Liver (tissue), 9 donors: Measurements from ENCODE around the gene LAMB3. TPM values are rescaled to one million over a fixed set of nuclear protein-coding genes. Genes with fewer than 3 reads are reported as not detected.
A peak's percentile ranks its signal among the peaks of the same experiment; 100 is the strongest.

Experiments
- DNase-seq: peaks from one replicate; pipeline ENCODE4 v3.0.0-alpha.2; 2017; ENCODE audit warnings: low spot score
- H3K27ac ChIP-seq, 2 donors: one replicate each; pipeline ENCODE4 v1.7.0; 2013; ENCODE audit warnings: inconsistent platforms in 2 of 2, low read length in 2 of 2, control low read depth in 1 of 2, low read depth in 1 of 2, mild to moderate bottlenecking in 1 of 2
- H3K27me3 ChIP-seq, 4 donors: one replicate each; pipeline versions ENCODE4 v1.6.1 to v1.7.0; 2013; ENCODE audit warnings: low read length in 3 of 4, inconsistent platforms in 1 of 4, mild to moderate bottlenecking in 1 of 4, moderate library complexity in 1 of 4; ENCODE audit not compliant: control insufficient read depth in 4 of 4, insufficient read depth in 4 of 4
- H3K36me3 ChIP-seq, 4 donors: one replicate each; pipeline versions ENCODE4 v1.6.1 to v1.7.0; 2013; ENCODE audit warnings: low read length in 3 of 4, mild to moderate bottlenecking in 3 of 4, low read depth in 1 of 4, moderate library complexity in 1 of 4; ENCODE audit not compliant: control insufficient read depth in 4 of 4, insufficient read depth in 3 of 4
- H3K4me1 ChIP-seq, 4 donors: one replicate each; pipeline versions ENCODE4 v1.6.1 to v1.7.0; 2013; ENCODE audit warnings: low read length in 3 of 4, mild to moderate bottlenecking in 3 of 4, moderate library complexity in 1 of 4; ENCODE audit not compliant: control insufficient read depth in 4 of 4, insufficient read depth in 4 of 4
- H3K4me3 ChIP-seq, 3 donors: one replicate each; pipeline versions ENCODE4 v1.6.1 to v1.7.0; 2013; ENCODE audit warnings: low read length in 3 of 3, control low read depth in 1 of 3, low read depth in 1 of 3, mild to moderate bottlenecking in 1 of 3
- H3K9ac ChIP-seq, 2 donors: one replicate each; pipeline ENCODE4 v1.7.0; 2013; ENCODE audit warnings: low read length in 2 of 2, mild to moderate bottlenecking in 2 of 2, moderate library complexity in 2 of 2, control low read depth in 1 of 2, low read depth in 1 of 2
- H3K9me3 ChIP-seq, 4 donors: one replicate each; pipeline versions ENCODE4 v1.6.1 to v1.7.0; 2013; ENCODE audit warnings: low read length in 3 of 4; ENCODE audit not compliant: control insufficient read depth in 4 of 4
- EGR1 ChIP-seq, 2 donors: IDR thresholded peaks; 2 replicates each; pipeline ENCODE4 v1.6.1; 2016 to 2018; ENCODE audit warnings: antibody characterized with exemption in 2 of 2, low read depth in 2 of 2
- FOXA1 ChIP-seq: IDR thresholded peaks from 2 replicates; pipeline ENCODE4 v1.6.1; 2016; ENCODE audit warnings: antibody characterized with exemption
- FOXA2 ChIP-seq: IDR thresholded peaks from 2 replicates; pipeline ENCODE4 v1.6.1; 2016; ENCODE audit warnings: antibody characterized with exemption
- GABPA ChIP-seq, 2 donors: IDR thresholded peaks in 1 of 2; conservative IDR thresholded peaks in 1 of 2; 2 replicates each; pipeline ENCODE4 v1.6.1; 2016; ENCODE audit warnings: antibody characterized with exemption in 2 of 2, mild to moderate bottlenecking in 1 of 2, moderate library complexity in 1 of 2
- HNF4A ChIP-seq, 2 donors: conservative IDR thresholded peaks; 2 replicates each; pipeline ENCODE4 v1.6.1; 2016; ENCODE audit warnings: antibody characterized with exemption in 2 of 2, mild to moderate bottlenecking in 2 of 2
- HNF4G ChIP-seq: IDR thresholded peaks from 2 replicates; pipeline ENCODE4 v1.6.1; 2016; ENCODE audit warnings: antibody characterized with exemption
- JUND ChIP-seq, 2 donors: IDR thresholded peaks; 2 replicates each; pipeline ENCODE4 v1.6.1; 2016; ENCODE audit warnings: antibody characterized with exemption in 2 of 2
- NR2F2 ChIP-seq: IDR thresholded peaks from 2 replicates; pipeline ENCODE4 v1.6.1; 2016; ENCODE audit warnings: antibody characterized with exemption
- RAD21 ChIP-seq, 2 donors: IDR thresholded peaks; 2 replicates each; pipeline ENCODE4 v1.6.1; 2016; ENCODE audit warnings: antibody characterized with exemption in 2 of 2, mild to moderate bottlenecking in 2 of 2
- RXRA ChIP-seq, 2 donors: IDR thresholded peaks; 2 replicates each; pipeline ENCODE4 v1.6.1; 2017 to 2018; ENCODE audit warnings: antibody characterized with exemption in 2 of 2, mild to moderate bottlenecking in 1 of 2
- SP1 ChIP-seq: IDR thresholded peaks from 2 replicates; pipeline ENCODE4 v1.6.1; 2018; ENCODE audit warnings: antibody characterized with exemption, mild to moderate bottlenecking
- TAF1 ChIP-seq: conservative IDR thresholded peaks from 2 replicates; pipeline ENCODE4 v1.6.1; 2016; ENCODE audit warnings: antibody characterized with exemption, mild to moderate bottlenecking
- YY1 ChIP-seq: IDR thresholded peaks from 2 replicates; pipeline ENCODE4 v1.6.1; 2016; ENCODE audit warnings: antibody characterized with exemption, mild to moderate bottlenecking
- WGBS: extraction: QIAGEN DNeasy Blood & Tissue Kit; methylation state at CpG from one replicate; pipeline ENCODE4 v1.1.7; 2013; 5-methylcytosine and 5-hydroxymethylcytosine counted together
- polyA plus RNA-seq, 2 donors: library from polyadenylated mRNA; stranded (reverse) in 1 of 2; unstranded in 1 of 2; fragments of 200-250 nt in 1 of 2; fragments of >200 nt in 1 of 2; fragmentation: Nextera tagmentation in 1 of 2; extraction: Ambion mirVana in 1 of 2; gene quantifications; one replicate each; pipeline versions ENCODE4 v1.2.1 to v1.2.3, GENCODE V29; 2013 to 2015
- total RNA-seq, 2 donors: library from RNA; depleted of rRNA; stranded (reverse); fragments of >200 nt; gene quantifications; one replicate each; pipeline ENCODE4 v1.2.3, GENCODE V29; 2014
- TF ChIP-seq, protein P1 (sequence below): IDR thresholded peaks from 2 replicates; pipeline ENCODE4 v1.6.1; 2016; ENCODE audit warnings: antibody characterized with exemption, mild to moderate bottlenecking
- TF ChIP-seq, protein P2 (sequence below): IDR thresholded peaks from 2 replicates; pipeline ENCODE4 v1.6.1; 2016; ENCODE audit warnings: antibody characterized with exemption
- TF ChIP-seq, protein P3 (sequence below): IDR thresholded peaks from 2 replicates; pipeline ENCODE4 v1.6.1; 2016; ENCODE audit warnings: antibody characterized with exemption
- TF ChIP-seq, protein P4 (sequence below): fragments of 150-350 bp; IDR thresholded peaks from 2 replicates; pipeline ENCODE4 v1.5.1; 2017; ENCODE audit warnings: improper control_type of control experiment, low read depth, low read length; ENCODE audit not compliant: missing input control
- TF ChIP-seq, protein P5 (sequence below): IDR thresholded peaks from 2 replicates; pipeline ENCODE4 v1.6.1; 2016; ENCODE audit warnings: antibody characterized with exemption
- donor health status: healthy.
- donor health status: healthy.
- donor health status: healthy.
- donor health status: healthy.
- donor health status: healthy.

The LAMB3 gene
- total and polyA plus RNA-seq, 4 donors: 1.3 to 9.1 (median 5.6) TPM

DNA sequence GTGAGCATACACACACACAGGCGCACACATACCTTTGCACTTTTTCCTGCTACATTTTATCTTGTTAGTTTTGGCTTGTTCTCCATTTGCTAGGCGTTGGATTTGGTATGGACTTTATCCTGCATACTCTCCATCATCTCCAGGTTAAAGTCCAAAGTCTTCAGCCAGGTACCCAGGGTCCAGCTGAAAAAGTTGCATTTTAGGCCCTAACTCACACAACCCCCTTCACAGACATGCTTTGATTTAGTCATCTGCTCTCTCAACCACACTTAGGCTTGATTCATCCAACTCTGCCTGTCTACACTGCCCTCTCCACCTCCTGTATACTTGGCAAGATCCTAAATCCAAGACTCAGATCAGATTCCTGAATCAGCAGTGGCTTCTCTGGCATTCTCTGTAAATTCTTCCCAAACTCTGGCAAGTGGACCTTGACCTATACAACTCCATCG, 10.7 kb upstream of the LAMB3 start:
- Histone ChIP-seq H3K9ac (no peak overlapping the region), H3K27me3 (no peaks in the 10 kb centered on the region), H3K4me1 (peaks cover 19 to 61% (median 51%) of the 10 kb centered on the region in 4 donors), H3K9me3 (no peaks in the 10 kb centered on the region), H3K36me3 (no peaks in the 10 kb centered on the region), H3K27ac (peak overlapping the region; percentile 50 to 74), H3K4me3 (no peak overlapping the region)
- 27% methylated on average over 3 of the region's 3 CpGs for WGBS
- no peak for DNase-seq
- TF ChIP-seq RAD21 (IDR thresholded peaks at IDR 0.05) (peak; percentile 40 to 48), FOXA2 (peak; percentile 63), RXRA (IDR thresholded peaks at IDR 0.05) (peak; percentile 97 to 99), EGR1 (IDR thresholded peaks at IDR 0.05; ENCODE audit: low read depth in 2 of 2) (peak in 1 of 2 donors; percentile 61), TAF1 (peak; percentile 6), FOXA1 (peak; percentile 72), JUND (IDR thresholded peaks at IDR 0.05) (peak; percentile 78 to 95), NR2F2 (peak; percentile 96), GABPA (IDR thresholded peaks at IDR 0.05 in 1 of 2, conservative IDR thresholded peaks at IDR 0.05 in 1 of 2) (peak in 1 of 2 donors; percentile 65), YY1 (peak; percentile 90), SP1 (peak; percentile 100), HNF4G (peak; percentile 100), HNF4A (conservative IDR thresholded peaks at IDR 0.05) (peak; percentile 100)
- TF ChIP-seq, protein P1, sequence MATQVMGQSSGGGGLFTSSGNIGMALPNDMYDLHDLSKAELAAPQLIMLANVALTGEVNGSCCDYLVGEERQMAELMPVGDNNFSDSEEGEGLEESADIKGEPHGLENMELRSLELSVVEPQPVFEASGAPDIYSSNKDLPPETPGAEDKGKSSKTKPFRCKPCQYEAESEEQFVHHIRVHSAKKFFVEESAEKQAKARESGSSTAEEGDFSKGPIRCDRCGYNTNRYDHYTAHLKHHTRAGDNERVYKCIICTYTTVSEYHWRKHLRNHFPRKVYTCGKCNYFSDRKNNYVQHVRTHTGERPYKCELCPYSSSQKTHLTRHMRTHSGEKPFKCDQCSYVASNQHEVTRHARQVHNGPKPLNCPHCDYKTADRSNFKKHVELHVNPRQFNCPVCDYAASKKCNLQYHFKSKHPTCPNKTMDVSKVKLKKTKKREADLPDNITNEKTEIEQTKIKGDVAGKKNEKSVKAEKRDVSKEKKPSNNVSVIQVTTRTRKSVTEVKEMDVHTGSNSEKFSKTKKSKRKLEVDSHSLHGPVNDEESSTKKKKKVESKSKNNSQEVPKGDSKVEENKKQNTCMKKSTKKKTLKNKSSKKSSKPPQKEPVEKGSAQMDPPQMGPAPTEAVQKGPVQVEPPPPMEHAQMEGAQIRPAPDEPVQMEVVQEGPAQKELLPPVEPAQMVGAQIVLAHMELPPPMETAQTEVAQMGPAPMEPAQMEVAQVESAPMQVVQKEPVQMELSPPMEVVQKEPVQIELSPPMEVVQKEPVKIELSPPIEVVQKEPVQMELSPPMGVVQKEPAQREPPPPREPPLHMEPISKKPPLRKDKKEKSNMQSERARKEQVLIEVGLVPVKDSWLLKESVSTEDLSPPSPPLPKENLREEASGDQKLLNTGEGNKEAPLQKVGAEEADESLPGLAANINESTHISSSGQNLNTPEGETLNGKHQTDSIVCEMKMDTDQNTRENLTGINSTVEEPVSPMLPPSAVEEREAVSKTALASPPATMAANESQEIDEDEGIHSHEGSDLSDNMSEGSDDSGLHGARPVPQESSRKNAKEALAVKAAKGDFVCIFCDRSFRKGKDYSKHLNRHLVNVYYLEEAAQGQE: peak; percentile 86
- TF ChIP-seq, protein P2, sequence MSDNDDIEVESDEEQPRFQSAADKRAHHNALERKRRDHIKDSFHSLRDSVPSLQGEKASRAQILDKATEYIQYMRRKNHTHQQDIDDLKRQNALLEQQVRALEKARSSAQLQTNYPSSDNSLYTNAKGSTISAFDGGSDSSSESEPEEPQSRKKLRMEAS: peak; percentile 97
- TF ChIP-seq, protein P3, sequence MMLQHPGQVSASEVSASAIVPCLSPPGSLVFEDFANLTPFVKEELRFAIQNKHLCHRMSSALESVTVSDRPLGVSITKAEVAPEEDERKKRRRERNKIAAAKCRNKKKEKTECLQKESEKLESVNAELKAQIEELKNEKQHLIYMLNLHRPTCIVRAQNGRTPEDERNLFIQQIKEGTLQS: peak; percentile 85
- TF ChIP-seq, protein P4, sequence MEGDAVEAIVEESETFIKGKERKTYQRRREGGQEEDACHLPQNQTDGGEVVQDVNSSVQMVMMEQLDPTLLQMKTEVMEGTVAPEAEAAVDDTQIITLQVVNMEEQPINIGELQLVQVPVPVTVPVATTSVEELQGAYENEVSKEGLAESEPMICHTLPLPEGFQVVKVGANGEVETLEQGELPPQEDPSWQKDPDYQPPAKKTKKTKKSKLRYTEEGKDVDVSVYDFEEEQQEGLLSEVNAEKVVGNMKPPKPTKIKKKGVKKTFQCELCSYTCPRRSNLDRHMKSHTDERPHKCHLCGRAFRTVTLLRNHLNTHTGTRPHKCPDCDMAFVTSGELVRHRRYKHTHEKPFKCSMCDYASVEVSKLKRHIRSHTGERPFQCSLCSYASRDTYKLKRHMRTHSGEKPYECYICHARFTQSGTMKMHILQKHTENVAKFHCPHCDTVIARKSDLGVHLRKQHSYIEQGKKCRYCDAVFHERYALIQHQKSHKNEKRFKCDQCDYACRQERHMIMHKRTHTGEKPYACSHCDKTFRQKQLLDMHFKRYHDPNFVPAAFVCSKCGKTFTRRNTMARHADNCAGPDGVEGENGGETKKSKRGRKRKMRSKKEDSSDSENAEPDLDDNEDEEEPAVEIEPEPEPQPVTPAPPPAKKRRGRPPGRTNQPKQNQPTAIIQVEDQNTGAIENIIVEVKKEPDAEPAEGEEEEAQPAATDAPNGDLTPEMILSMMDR: no peak
- TF ChIP-seq, protein P5, sequence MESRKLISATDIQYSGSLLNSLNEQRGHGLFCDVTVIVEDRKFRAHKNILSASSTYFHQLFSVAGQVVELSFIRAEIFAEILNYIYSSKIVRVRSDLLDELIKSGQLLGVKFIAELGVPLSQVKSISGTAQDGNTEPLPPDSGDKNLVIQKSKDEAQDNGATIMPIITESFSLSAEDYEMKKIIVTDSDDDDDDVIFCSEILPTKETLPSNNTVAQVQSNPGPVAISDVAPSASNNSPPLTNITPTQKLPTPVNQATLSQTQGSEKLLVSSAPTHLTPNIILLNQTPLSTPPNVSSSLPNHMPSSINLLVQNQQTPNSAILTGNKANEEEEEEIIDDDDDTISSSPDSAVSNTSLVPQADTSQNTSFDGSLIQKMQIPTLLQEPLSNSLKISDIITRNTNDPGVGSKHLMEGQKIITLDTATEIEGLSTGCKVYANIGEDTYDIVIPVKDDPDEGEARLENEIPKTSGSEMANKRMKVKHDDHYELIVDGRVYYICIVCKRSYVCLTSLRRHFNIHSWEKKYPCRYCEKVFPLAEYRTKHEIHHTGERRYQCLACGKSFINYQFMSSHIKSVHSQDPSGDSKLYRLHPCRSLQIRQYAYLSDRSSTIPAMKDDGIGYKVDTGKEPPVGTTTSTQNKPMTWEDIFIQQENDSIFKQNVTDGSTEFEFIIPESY: peak; percentile 90
